Keratinocyte (primary cell): ENCODE results near the gene ROBO2.

ENCODE experiments used
- CTCF ChIP-seq, 3 experiments: IDR thresholded peaks in 1 of 3; conservative IDR thresholded peaks in 1 of 3; optimal IDR thresholded peaks in 1 of 3; 2 replicates in 2 of 3; 3 replicates in 1 of 3; pipeline versions ENCODE3 to v1.5.1; 2011; ENCODE audit warnings: low read length in 3 of 3, mild to moderate bottlenecking in 3 of 3, moderate library complexity in 2 of 3, control low read depth in 1 of 3, inconsistent platforms in 1 of 3; ENCODE audit not compliant: insufficient read depth in 2 of 3; ENCODE audit errors: extremely low read depth in 1 of 3
- EZH2 ChIP-seq: IDR thresholded peaks from one replicate; pipeline ENCODE4 v1.6.1; 2012; ENCODE audit warnings: inconsistent platforms, mild to moderate bottlenecking, low read length, moderate library complexity

GRCh38 chr3:77071364-77071763, 31.5 kb downstream of the ROBO2 start:
- TF ChIP-seq CTCF (optimal IDR thresholded peaks at IDR 0.05 in 1 of 3, IDR thresholded peaks at IDR 0.05 in 1 of 3, conservative IDR thresholded peaks at IDR 0.05 in 1 of 3; ENCODE audit: extremely low read depth in 1 of 3, insufficient read depth in 2 of 3, low read length in 3 of 3) (no peak), EZH2 (no peak)
